HFF-Myc (cell line): ENCODE measurements around the gene PPP2R5C.

ENCODE experiments used
- DNase-seq: peaks from one replicate; pipeline ENCODE4 v3.0.0-alpha.2; 2011; ENCODE audit warnings: low read depth; ENCODE audit errors: extremely low read depth
- H3K4me3 ChIP-seq: replicated peaks from 2 replicates; pipeline ENCODE4 v1.5.1; 2011; ENCODE audit warnings: low read depth, mild to moderate bottlenecking, control low read depth, low read length
- CTCF ChIP-seq: IDR thresholded peaks from 2 replicates; pipeline ENCODE4 v1.5.1; 2012; ENCODE audit warnings: mild to moderate bottlenecking, low read depth, low read length, control low read depth; ENCODE audit errors: missing control alignments

PPP2R5C gene

GRCh38 chr14:101891471-101891870 lies 130.0 kb downstream of the PPP2R5C start:
- H3K4me3 ChIP-seq, result no peak overlapping the region
- no peak for DNase-seq
- no peak for TF ChIP-seq CTCF

DNA sequence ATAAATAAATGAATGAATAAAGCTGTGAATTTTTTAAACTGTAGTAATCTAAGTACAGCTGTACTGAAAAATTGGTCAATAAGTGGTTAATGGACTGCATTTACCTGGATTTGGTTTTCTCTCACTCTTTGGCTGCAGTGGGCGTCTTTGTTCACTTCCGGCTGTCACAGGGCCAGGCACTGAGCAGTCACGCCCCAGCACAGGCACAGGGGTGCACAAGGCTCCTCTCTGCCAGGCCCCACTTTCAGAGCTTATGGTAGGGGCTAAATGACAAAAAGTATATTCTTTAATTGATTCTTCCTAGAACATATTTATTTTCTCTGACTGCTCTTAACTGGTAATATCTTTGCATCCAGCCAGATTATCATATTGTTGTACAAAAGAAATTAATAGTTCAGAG lies 132.2 kb downstream of the PPP2R5C start:
- H3K4me3 ChIP-seq, result no peak overlapping the region
- TF ChIP-seq CTCF, result no peak
- DNase-seq, result no peak

DNA sequence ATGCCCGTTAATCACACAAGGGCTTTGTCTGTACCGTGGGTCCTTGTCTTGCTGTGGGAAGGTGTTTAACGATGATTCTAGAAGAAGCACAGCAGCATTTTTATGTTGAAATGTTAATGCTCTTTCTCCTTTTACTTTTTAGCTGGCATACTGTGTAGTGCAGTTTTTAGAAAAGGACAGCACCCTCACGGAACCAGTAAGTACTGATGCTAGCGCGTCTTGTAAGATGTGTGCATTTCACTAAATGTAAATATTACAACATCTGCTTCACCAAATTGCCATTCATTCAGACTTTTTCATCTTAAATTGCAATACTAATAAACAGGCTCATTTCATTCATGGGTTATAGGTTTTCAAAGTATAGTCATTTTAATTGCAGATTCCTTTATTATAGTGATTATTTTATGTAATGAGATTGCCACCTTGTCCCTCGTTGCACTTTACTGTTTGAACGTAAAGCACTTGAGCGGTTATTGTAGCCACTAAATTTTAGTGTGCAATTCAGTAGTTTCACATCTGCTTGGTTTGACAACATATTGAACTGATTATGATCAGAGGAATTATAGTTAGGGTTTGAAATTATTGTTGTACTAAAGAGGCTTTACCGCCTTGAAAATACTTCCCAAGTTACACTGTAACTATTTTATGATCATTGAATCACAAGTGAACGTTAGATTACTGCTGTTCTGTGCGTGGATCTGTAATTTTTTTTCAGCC lies 133.0 kb downstream of the PPP2R5C start:
- no peak for TF ChIP-seq CTCF
- DNase-seq, result no peak
- H3K4me3 ChIP-seq, result no peak overlapping the region

GRCh38 chr14:101895256-101895655 lies 133.7 kb downstream of the PPP2R5C start:
- DNase-seq, result no peak

DNA sequence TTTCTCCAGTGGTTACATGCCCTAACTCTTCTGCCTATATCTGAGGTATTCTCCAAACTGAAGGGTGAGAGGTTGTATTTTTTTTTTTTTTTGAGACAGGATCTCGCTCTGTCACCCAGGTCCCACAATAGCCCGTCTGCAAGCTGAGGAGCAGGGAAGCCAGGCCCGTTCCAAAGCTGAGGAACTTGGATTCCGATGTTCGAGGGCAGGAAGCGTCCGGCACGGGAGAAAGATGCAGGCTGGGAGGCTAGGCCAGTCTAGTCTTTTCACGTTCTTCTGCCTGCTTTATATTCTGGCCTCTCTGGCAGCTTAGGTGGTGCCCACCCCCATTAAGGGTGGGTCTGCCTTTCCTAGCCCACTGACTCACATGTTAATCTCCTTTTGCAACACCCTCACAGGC lies 135.8 kb downstream of the PPP2R5C start:
- no peak for DNase-seq
- TF ChIP-seq CTCF, result no peak

More at GRCh38 chr14:101895256-101895655, 133.7 kb downstream of the PPP2R5C start:
- no peak for TF ChIP-seq CTCF
- no peak overlapping the region for H3K4me3 ChIP-seq

GRCh38 chr14:101898416-101898815 lies 136.9 kb downstream of the PPP2R5C start:
- no peak for DNase-seq
- no peak overlapping the region for H3K4me3 ChIP-seq
- no peak for TF ChIP-seq CTCF

More for the DNA sequence above, 135.8 kb downstream of the PPP2R5C start:
- no peak overlapping the region for H3K4me3 ChIP-seq

DNA sequence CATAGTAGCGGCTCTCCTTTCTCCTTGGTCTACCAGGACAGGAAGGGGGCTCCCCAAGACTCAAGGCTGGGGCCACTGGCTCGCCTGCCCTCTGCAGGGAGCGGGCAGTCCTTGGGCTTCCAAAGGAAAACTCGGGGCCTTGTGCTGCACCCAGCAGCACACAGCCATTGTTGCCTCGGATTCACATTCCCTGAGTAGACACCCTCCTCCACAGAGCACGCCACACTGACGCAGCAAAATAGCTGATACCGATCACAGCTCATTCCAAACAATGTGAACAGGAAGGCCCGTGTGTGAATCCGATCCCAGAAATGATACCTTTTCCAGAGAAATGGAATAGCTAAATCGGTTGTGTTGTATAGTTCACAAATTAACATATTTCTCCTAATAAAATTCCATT lies 137.8 kb downstream of the PPP2R5C start:
- H3K4me3 ChIP-seq, result no peak overlapping the region
- no peak for DNase-seq
- no peak for TF ChIP-seq CTCF
